HUES6 (cell line): ENCODE results near the gene SPATS2.
A peak's percentile ranks its signal among the peaks of the same experiment; 100 is the strongest.

ENCODE experiments used
- H3K27ac ChIP-seq: 2 replicates; pipeline ENCODE4 v1.7.0; 2013; ENCODE audit warnings: low read depth, mild to moderate bottlenecking, low read length, inconsistent platforms
- H3K27me3 ChIP-seq: 2 replicates; pipeline ENCODE4 v1.6.1; 2013; ENCODE audit warnings: low read length; ENCODE audit not compliant: control insufficient read depth, insufficient read depth
- H3K36me3 ChIP-seq: 2 replicates; pipeline ENCODE4 v1.6.1; 2013; ENCODE audit warnings: low read length; ENCODE audit not compliant: control insufficient read depth, insufficient read depth
- H3K4me1 ChIP-seq: 2 replicates; pipeline ENCODE4 v1.6.1; 2013; ENCODE audit warnings: low read length; ENCODE audit not compliant: control insufficient read depth, insufficient read depth
- H3K4me3 ChIP-seq: 2 replicates; pipeline ENCODE4 v1.5.1; 2013; ENCODE audit warnings: low read depth, low read length
- H3K9ac ChIP-seq: one replicate; pipeline ENCODE4 v1.6.1; 2013; ENCODE audit warnings: mild to moderate bottlenecking, low read length
- H3K9me3 ChIP-seq: 2 replicates; pipeline ENCODE4 v1.6.1; 2013; ENCODE audit warnings: low read depth, low read length; ENCODE audit not compliant: control insufficient read depth, insufficient read depth

The SPATS2 gene

GRCh38 chr12:49543221-49543913, 176.1 kb downstream of the SPATS2 start:
- H3K9ac ChIP-seq, result no peak overlapping the region

GRCh38 chr12:49543914-49544815, 176.9 kb downstream of the SPATS2 start:
- peaks cover 18% of the 10 kb centered on the region for H3K4me1 ChIP-seq
- H3K9ac ChIP-seq, result no peak overlapping the region
- H3K9me3 ChIP-seq, result no peaks in the 10 kb centered on the region
- no peaks in the 10 kb centered on the region for H3K36me3 ChIP-seq
- H3K27ac ChIP-seq, result no peak overlapping the region
- peaks cover 97% of the 10 kb centered on the region for H3K27me3 ChIP-seq
- H3K4me3 ChIP-seq, result peak overlapping the region; percentile 53

More at GRCh38 chr12:49543221-49543913, 176.1 kb downstream of the SPATS2 start:
- Histone ChIP-seq H3K36me3 (no peaks in the 10 kb centered on the region), H3K4me1 (peaks cover 15% of the 10 kb centered on the region; the same call in 1 of the 2 replicates), H3K9me3 (no peaks in the 10 kb centered on the region), H3K27ac (no peak overlapping the region), H3K27me3 (peaks cover 97% of the 10 kb centered on the region), H3K4me3 (peak overlapping the region; percentile 53)

GRCh38 chr12:49545815-49546214, 178.6 kb downstream of the SPATS2 start:
- Histone ChIP-seq H3K27ac (no peak overlapping the region), H3K27me3 (peaks cover 97% of the 10 kb centered on the region), H3K4me1 (peaks cover 20% of the 10 kb centered on the region), H3K36me3 (no peaks in the 10 kb centered on the region), H3K9ac (no peak overlapping the region), H3K9me3 (no peaks in the 10 kb centered on the region), H3K4me3 (no peak overlapping the region)

GRCh38 chr12:49546481-49546880, 179.2 kb downstream of the SPATS2 start:
- H3K4me1 ChIP-seq, result peaks cover 14% of the 10 kb centered on the region
- H3K9me3 ChIP-seq, result no peaks in the 10 kb centered on the region
- H3K36me3 ChIP-seq, result no peaks in the 10 kb centered on the region
- H3K27me3 ChIP-seq, result peaks cover 95% of the 10 kb centered on the region
- H3K4me3 ChIP-seq, result no peak overlapping the region
- H3K9ac ChIP-seq, result no peak overlapping the region
- no peak overlapping the region for H3K27ac ChIP-seq

GRCh38 chr12:49547090-49547690, 179.9 kb downstream of the SPATS2 start:
- Histone ChIP-seq H3K4me1 (peaks cover 14% of the 10 kb centered on the region), H3K36me3 (no peaks in the 10 kb centered on the region), H3K4me3 (no peak overlapping the region), H3K27me3 (peaks cover 95% of the 10 kb centered on the region), H3K27ac (no peak overlapping the region), H3K9me3 (no peaks in the 10 kb centered on the region), H3K9ac (no peak overlapping the region)

- H3K27me3 ChIP-seq, result peaks cover 91% of the 10 kb centered on the region
- H3K9ac ChIP-seq, result no peak overlapping the region
- H3K4me3 ChIP-seq, result peak overlapping the region; percentile 49
- no peak overlapping the region for H3K27ac ChIP-seq
- no peaks in the 10 kb centered on the region for H3K36me3 ChIP-seq
- H3K4me1 ChIP-seq, result peaks cover 14% of the 10 kb centered on the region
- no peaks in the 10 kb centered on the region for H3K9me3 ChIP-seq
Measured at GRCh38 chr12:49548481-49548821, 181.2 kb downstream of the SPATS2 start.

GRCh38 chr12:49548822-49549648, 181.8 kb downstream of the SPATS2 start:
- Histone ChIP-seq H3K27ac (no peak overlapping the region), H3K27me3 (peaks cover 85% of the 10 kb centered on the region), H3K4me1 (peaks cover 12% of the 10 kb centered on the region), H3K9me3 (no peaks in the 10 kb centered on the region), H3K9ac (no peak overlapping the region), H3K4me3 (peak overlapping the region; percentile 49), H3K36me3 (no peaks in the 10 kb centered on the region)

- no peak overlapping the region for H3K27ac ChIP-seq
- H3K4me3 ChIP-seq, result no peak overlapping the region
- peaks cover 9% of the 10 kb centered on the region for H3K4me1 ChIP-seq
- H3K36me3 ChIP-seq, result no peaks in the 10 kb centered on the region
- H3K27me3 ChIP-seq, result peaks cover 75% of the 10 kb centered on the region
- H3K9me3 ChIP-seq, result no peaks in the 10 kb centered on the region
- H3K9ac ChIP-seq, result no peak overlapping the region
Measured at GRCh38 chr12:49549735-49550692, 182.8 kb downstream of the SPATS2 start.

- Histone ChIP-seq H3K9me3 (no peaks in the 10 kb centered on the region), H3K4me3 (no peak overlapping the region), H3K4me1 (peaks cover 9% of the 10 kb centered on the region), H3K27me3 (peaks cover 68% of the 10 kb centered on the region), H3K36me3 (peaks cover under 1% of the 10 kb centered on the region; the same call in 1 of the 2 replicates), H3K9ac (no peak overlapping the region), H3K27ac (no peak overlapping the region)
Measured at GRCh38 chr12:49550693-49551252, 183.5 kb downstream of the SPATS2 start.
